ENCODE measurements around the gene TPTE.
A peak's percentile ranks its signal among the peaks of the same experiment; 100 is the strongest.
"Not testable (repeated sequence)": the region's sequence is repeated elsewhere in the genome, so short reads cannot be mapped to it uniquely, and the experiment has no call there.

The TPTE gene

DNA sequence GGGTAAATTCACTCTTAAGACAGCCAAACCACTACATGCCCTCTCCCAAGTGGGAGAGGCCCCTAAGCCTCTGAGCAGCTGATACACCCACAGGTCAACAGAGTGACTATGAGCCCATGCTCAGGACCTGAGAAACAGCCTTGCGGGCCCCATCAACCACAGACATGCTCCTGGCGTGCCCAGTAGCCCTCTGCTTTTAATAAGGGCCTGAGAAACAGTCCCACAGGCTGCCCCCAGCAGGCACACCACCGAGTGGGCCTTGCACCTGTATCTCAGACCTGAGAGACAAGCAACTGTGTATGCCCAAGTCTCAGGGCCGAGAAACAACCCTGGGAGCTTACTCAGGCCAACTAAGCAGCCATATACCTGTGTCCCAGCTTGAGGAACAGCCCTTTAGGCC lies 26.5 kb downstream of the TPTE start:
- H3K79me1 ChIP-seq (ENCODE audit: low read length); H2AFZ ChIP-seq (ENCODE audit: insufficient read depth, low read length, poor library complexity); H3K79me2 ChIP-seq (ENCODE audit: control insufficient read depth, insufficient read depth, low read length, poor library complexity); H2BK12ac ChIP-seq (ENCODE audit: low read length); H3K36me3 ChIP-seq (ENCODE audit: control insufficient read depth in 1 of 2, insufficient read depth in 2 of 2, low read length in 2 of 2); H2BK120ac ChIP-seq (ENCODE audit: insufficient read depth, low read length, poor library complexity); H2AK5ac ChIP-seq (ENCODE audit: low read length); H3K4ac ChIP-seq (ENCODE audit: low read depth, low read length); H3K27ac ChIP-seq (ENCODE audit: low read depth, low read length); H3K18ac ChIP-seq (ENCODE audit: low read length); H3K4me1 ChIP-seq (ENCODE audit: control insufficient read depth in 1 of 2, insufficient read depth in 2 of 2, low read length in 2 of 2); H3K27me3 ChIP-seq (ENCODE audit: insufficient read depth, low read length); H4K12ac ChIP-seq (ENCODE audit: low read depth, low read length); H4K8ac ChIP-seq (ENCODE audit: low read depth, low read length); H3K14ac ChIP-seq (ENCODE audit: low read length); H2BK5ac ChIP-seq (ENCODE audit: low read depth, low read length, poor library complexity); H3K4me2 ChIP-seq (ENCODE audit: low read length); DNase-seq; H4K91ac ChIP-seq (ENCODE audit: low read depth, low read length); H3K4me3 ChIP-seq (ENCODE audit: low read depth, low read length); H3K9ac ChIP-seq (ENCODE audit: low read length); H3K23ac ChIP-seq (ENCODE audit: low read length): not testable (repeated sequence)
- no CpG with 5 or more reads among the region's 4 CpGs for WGBS (ENCODE audit: extremely low coverage, insufficient coverage, insufficient read length)
- H3K9me3 ChIP-seq (ENCODE audit: insufficient read depth, low read depth, low read length) = peaks cover 24% of the 10 kb centered on the region

DNA sequence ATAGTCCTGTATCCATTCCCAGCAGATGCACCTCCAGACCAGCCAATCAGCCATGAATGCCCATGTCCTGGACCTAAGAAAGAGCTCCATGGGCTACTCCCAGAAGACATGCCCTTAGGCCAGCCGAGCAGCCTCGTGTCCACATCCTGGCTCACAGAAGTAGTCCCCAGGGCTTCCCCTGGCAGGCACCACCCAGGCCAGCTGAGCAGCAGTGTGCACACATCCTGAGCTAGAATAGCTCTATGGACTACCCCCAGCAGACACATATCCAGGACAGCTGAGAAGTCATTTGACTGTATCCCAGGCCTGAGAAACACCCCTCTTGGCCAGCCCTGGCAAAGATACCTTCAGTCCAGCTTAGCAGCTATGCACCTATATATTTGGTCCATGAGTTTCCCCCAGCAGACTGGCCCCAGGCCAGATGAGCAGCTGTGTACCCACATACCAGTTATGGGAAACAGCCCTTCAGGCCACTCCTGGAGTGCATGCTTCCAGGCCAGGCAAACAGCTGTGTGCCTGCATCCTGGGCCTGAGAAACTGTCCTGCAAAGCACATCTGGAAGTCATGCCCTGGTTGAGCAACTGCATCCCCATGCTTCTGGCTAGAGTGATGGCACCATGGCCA lies 27.1 kb downstream of the TPTE start:
- H3K36me3 ChIP-seq (ENCODE audit: control insufficient read depth in 1 of 2, insufficient read depth in 2 of 2, low read length in 2 of 2); H3K4me2 ChIP-seq (ENCODE audit: low read length); H3K14ac ChIP-seq (ENCODE audit: low read length); H2BK120ac ChIP-seq (ENCODE audit: insufficient read depth, low read length, poor library complexity); H2AK5ac ChIP-seq (ENCODE audit: low read length); H4K91ac ChIP-seq (ENCODE audit: low read depth, low read length); H2AFZ ChIP-seq (ENCODE audit: insufficient read depth, low read length, poor library complexity); H3K18ac ChIP-seq (ENCODE audit: low read length); H2BK12ac ChIP-seq (ENCODE audit: low read length); H3K4ac ChIP-seq (ENCODE audit: low read depth, low read length); H2BK5ac ChIP-seq (ENCODE audit: low read depth, low read length, poor library complexity); H3K79me1 ChIP-seq (ENCODE audit: low read length); H4K12ac ChIP-seq (ENCODE audit: low read depth, low read length); DNase-seq; H3K4me1 ChIP-seq (ENCODE audit: control insufficient read depth in 1 of 2, insufficient read depth in 2 of 2, low read length in 2 of 2); H3K79me2 ChIP-seq (ENCODE audit: control insufficient read depth, insufficient read depth, low read length, poor library complexity); H3K27me3 ChIP-seq (ENCODE audit: insufficient read depth, low read length); H4K8ac ChIP-seq (ENCODE audit: low read depth, low read length); H3K27ac ChIP-seq (ENCODE audit: low read depth, low read length); H3K9ac ChIP-seq (ENCODE audit: low read length); H3K23ac ChIP-seq (ENCODE audit: low read length): not testable (repeated sequence)
- peak overlapping the region; percentile 4 for H3K4me3 ChIP-seq (ENCODE audit: low read depth, low read length)
- no CpG with 5 or more reads among the region's 2 CpGs for WGBS (ENCODE audit: extremely low coverage, insufficient coverage, insufficient read length)
- peaks cover 24% of the 10 kb centered on the region for H3K9me3 ChIP-seq (ENCODE audit: insufficient read depth, low read depth, low read length)

DNA sequence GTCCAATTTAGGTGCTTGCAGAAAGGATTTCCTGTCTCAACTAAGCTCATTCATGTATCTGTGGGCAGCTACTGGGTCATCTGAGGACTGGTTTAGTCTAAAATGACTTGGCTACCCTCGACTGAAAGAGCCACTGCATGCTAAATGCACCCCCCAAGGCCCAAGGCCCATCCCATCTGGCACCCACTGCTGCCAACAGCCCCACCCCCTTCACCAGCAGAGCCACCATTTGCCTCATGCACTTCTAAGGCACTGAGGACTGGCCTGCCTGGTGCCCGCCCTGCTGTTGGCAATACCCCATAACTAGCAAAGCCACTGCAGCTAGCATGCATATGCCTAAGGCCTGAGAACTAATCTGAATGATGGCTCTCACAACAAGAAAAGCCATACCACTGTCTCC lies 49.4 kb downstream of the TPTE start:
- H3K14ac ChIP-seq (ENCODE audit: low read length); H4K8ac ChIP-seq (ENCODE audit: low read depth, low read length); DNase-seq; H3K79me1 ChIP-seq (ENCODE audit: low read length); H2BK5ac ChIP-seq (ENCODE audit: low read depth, low read length, poor library complexity); H3K36me3 ChIP-seq (ENCODE audit: control insufficient read depth in 1 of 2, insufficient read depth in 2 of 2, low read length in 2 of 2); H3K4me2 ChIP-seq (ENCODE audit: low read length); H2BK12ac ChIP-seq (ENCODE audit: low read length); H3K4me1 ChIP-seq (ENCODE audit: control insufficient read depth in 1 of 2, insufficient read depth in 2 of 2, low read length in 2 of 2); H2AK5ac ChIP-seq (ENCODE audit: low read length); H3K27me3 ChIP-seq (ENCODE audit: insufficient read depth, low read length); H3K27ac ChIP-seq (ENCODE audit: low read depth, low read length); H3K4ac ChIP-seq (ENCODE audit: low read depth, low read length); H2BK120ac ChIP-seq (ENCODE audit: insufficient read depth, low read length, poor library complexity); H3K18ac ChIP-seq (ENCODE audit: low read length); H3K23ac ChIP-seq (ENCODE audit: low read length); H3K79me2 ChIP-seq (ENCODE audit: control insufficient read depth, insufficient read depth, low read length, poor library complexity); H2AFZ ChIP-seq (ENCODE audit: insufficient read depth, low read length, poor library complexity); H4K12ac ChIP-seq (ENCODE audit: low read depth, low read length); H3K9ac ChIP-seq (ENCODE audit: low read length); H4K91ac ChIP-seq (ENCODE audit: low read depth, low read length); H3K4me3 ChIP-seq (ENCODE audit: low read depth, low read length): not testable (repeated sequence)
- peaks cover 22% of the 10 kb centered on the region for H3K9me3 ChIP-seq (ENCODE audit: insufficient read depth, low read depth, low read length)
- no CpG with 5 or more reads among the region's 2 CpGs for WGBS (ENCODE audit: extremely low coverage, insufficient coverage, insufficient read length)

DNA sequence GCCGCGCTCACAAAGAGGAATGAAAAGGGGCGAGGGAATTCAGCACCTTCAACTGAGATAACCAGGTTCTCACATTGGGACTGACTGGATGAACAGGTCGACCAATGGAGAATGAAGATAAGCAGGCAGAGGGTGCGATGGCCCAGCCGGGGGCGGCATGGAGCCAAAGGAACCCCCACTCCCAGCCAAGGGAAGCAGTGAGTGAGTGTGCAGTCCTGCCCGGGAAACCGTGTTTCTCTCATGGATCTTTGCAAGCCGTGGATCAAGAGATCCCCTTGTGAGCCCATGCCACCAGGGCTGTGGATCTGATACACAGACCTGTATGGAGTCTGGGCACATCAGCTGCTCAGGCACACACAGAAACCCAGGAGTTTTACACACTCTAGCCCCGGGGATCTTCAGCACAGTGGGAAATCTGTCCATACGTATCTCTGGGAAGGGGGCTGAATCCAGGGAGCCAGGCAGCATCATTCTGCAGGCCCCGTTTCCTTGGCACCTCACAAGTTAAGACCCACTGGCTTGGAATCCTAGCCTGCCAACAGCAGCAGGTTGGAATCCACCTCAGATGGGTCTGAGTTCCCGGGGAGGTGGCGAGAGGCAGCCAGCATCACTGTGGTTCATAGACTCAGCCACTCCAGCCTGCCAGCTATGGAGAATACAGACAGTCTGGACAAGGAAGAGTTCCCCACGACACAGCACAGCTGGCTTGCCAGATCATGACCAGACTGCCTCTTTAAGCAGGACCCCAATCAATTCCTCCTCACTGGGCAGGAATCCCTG lies 53.3 kb downstream of the TPTE start:
- H3K79me1 ChIP-seq (ENCODE audit: low read length); H3K4ac ChIP-seq (ENCODE audit: low read depth, low read length); H2BK12ac ChIP-seq (ENCODE audit: low read length); H3K27me3 ChIP-seq (ENCODE audit: insufficient read depth, low read length); H3K4me2 ChIP-seq (ENCODE audit: low read length); H4K12ac ChIP-seq (ENCODE audit: low read depth, low read length); H3K18ac ChIP-seq (ENCODE audit: low read length); H2BK120ac ChIP-seq (ENCODE audit: insufficient read depth, low read length, poor library complexity); H4K8ac ChIP-seq (ENCODE audit: low read depth, low read length); H2BK5ac ChIP-seq (ENCODE audit: low read depth, low read length, poor library complexity); H3K4me3 ChIP-seq (ENCODE audit: low read depth, low read length); H2AFZ ChIP-seq (ENCODE audit: insufficient read depth, low read length, poor library complexity); H3K27ac ChIP-seq (ENCODE audit: low read depth, low read length); H3K23ac ChIP-seq (ENCODE audit: low read length); H3K14ac ChIP-seq (ENCODE audit: low read length); H3K79me2 ChIP-seq (ENCODE audit: control insufficient read depth, insufficient read depth, low read length, poor library complexity); H2AK5ac ChIP-seq (ENCODE audit: low read length); H3K36me3 ChIP-seq (ENCODE audit: control insufficient read depth in 1 of 2, insufficient read depth in 2 of 2, low read length in 2 of 2); H4K91ac ChIP-seq (ENCODE audit: low read depth, low read length); H3K4me1 ChIP-seq (ENCODE audit: control insufficient read depth in 1 of 2, insufficient read depth in 2 of 2, low read length in 2 of 2); DNase-seq: not testable (repeated sequence)
- peak overlapping the region; percentile 69 for H3K9ac ChIP-seq (ENCODE audit: low read length)
- H3K9me3 ChIP-seq (ENCODE audit: insufficient read depth, low read depth, low read length) = peaks cover 23% of the 10 kb centered on the region
- WGBS (ENCODE audit: extremely low coverage, insufficient coverage, insufficient read length) = no CpG with 5 or more reads among the region's 16 CpGs

Measured in trophoblast cell (in vitro differentiated cells and primary cell).